Stimulated activated CD8-positive, alpha-beta memory T cell treated with anti-CD3 and anti-CD28 coated beads, Interleukin-4, amount 100 ng/mL, for 4 hours (primary cell): Measurements from ENCODE around the gene PBX4.
A peak's percentile ranks its signal among the peaks of the same experiment; 100 is the strongest.

Experiments used
- DNase-seq, 2 donors: peaks; one replicate each; pipeline ENCODE4 v3.0.0-alpha.2; 2020; ENCODE audit warnings: low read depth in 2 of 2, low spot score in 1 of 2

Gene PBX4

GRCh38 chr19:19527674-19528625 is 90.5 kb downstream of the PBX4 start:
- DNase-seq, result no peak

- no peak for DNase-seq
Measured at GRCh38 chr19:19527371-19527656, 91.2 kb downstream of the PBX4 start.

GRCh38 chr19:19526581-19527370 is 91.7 kb downstream of the PBX4 start:
- DNase-seq, result no peak

GRCh38 chr19:19525611-19526380 is 92.7 kb downstream of the PBX4 start:
- DNase-seq, result no peak

- no peak for DNase-seq
Measured at GRCh38 chr19:19524053-19524452, 94.4 kb downstream of the PBX4 start.

- no peak for DNase-seq
Measured at GRCh38 chr19:19523177-19523576, 95.3 kb downstream of the PBX4 start.

GRCh38 chr19:19520989-19521388 is 97.5 kb downstream of the PBX4 start:
- DNase-seq, result no peak

- DNase-seq, result no peak
Measured at GRCh38 chr19:19517235-19517619, 101.3 kb downstream of the PBX4 start.

- peak; percentile 83 to 97 for DNase-seq
Measured at GRCh38 chr19:19515642-19516519, 102.6 kb downstream of the PBX4 start, which contains the start of gene NDUFA13. NDUFA13 (plus strand) TSS chr19:19516225; CDS start chr19:19516239, 14 bp downstream.

- DNase-seq, result no peak
Measured at GRCh38 chr19:19514881-19515641, 103.4 kb downstream of the PBX4 start, which contains the start of gene TSSK6. TSSK6 (minus strand) TSS chr19:19515548; CDS start chr19:19515427, 121 bp downstream.

- DNase-seq, result no peak
Measured at GRCh38 chr19:19514215-19514657, 104.3 kb downstream of the PBX4 start.

- DNase-seq, result no peak
Measured at GRCh38 chr19:19513682-19514081, 104.8 kb downstream of the PBX4 start.
